ENCODE data around the gene PRR5L. TPM values are rescaled to one million over a fixed set of nuclear protein-coding genes. Genes with fewer than 3 reads are reported as not detected.
A peak's percentile ranks its signal among the peaks of the same experiment; 100 is the strongest.
"Not testable (repeated sequence)": the region's sequence is repeated elsewhere in the genome, so short reads cannot be mapped to it uniquely, and the experiment has no call there.

PRR5L gene
- total RNA-seq, 2 donors from 2014 or later: 6.4 to 12.2 TPM

DNA sequence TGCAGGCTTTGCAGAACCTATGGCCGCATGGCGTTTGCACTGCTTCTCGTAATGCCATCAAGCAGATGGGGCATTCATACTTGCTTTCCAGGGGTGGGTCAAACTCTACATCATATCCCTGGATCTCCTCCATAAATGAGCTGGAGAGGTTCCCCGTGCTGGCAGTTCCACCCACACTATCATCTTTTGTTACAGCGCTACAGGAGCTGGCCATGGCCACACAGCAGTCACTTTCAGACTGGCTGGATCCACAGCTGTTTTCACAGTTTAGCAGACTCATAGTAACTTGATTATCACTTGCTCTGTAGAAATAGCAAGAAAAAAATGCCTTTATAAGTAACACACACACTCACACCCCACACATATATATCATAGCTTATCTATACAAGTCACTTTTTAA lies 205.1 kb downstream of the PRR5L start:
- intact Hi-C loops (cut with DNase I): no loop called here
- DNase-seq (ENCODE audit: low spot score): no peak

DNA sequence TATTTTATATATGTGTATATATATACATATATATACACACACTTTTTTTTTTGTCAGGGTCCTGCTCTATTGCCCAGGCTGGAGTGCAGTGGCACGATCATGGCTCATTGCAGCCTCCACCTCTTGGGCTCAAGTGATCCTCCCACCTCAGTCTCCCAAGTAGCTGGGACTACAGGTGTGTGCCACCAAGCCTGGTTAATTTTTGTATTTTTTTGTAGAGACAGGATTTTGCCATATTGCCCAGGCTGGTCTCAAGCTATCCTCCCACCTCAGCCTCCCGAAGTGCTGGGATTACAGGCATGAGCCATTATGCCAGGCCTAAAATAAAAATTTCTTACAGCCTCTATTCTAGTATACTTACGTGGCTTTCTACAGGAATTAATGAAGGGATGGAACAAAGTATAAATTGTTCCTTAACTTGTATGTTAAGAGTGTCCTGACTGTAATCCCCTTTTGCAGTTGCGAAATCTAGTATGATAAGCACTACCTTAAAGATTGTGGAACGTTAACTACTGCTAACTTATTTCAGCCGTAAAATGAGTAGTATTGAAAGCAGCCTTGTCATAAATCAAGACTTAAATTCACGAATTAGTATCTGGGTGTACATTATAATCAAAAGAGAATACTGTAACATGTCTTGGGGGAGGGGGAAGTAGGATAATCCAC lies 211.9 kb downstream of the PRR5L start:
- intact Hi-C loops (cut with DNase I): no loop called here

DNA sequence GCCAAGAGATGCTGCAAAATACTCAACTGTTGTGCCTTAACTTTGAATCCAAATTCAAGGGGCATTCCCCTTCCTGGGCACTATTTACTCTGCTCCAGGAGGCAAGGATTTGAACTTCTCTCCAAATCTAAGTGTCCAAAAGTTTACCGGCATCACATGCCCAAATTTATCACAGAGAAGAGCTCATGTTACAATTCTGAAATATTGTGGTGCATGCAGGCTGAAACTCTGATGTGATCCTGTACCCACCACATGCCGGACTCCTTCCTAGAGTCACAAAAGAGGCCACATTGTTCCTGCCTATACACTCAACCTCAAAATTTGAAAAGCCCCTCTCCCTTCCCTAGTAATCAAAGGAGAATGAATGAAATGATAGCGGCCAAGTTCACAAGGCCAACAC lies 212.7 kb downstream of the PRR5L start:
- intact Hi-C loops (cut with DNase I): no loop called here
- DNase-seq (ENCODE audit: low spot score): no peak

More for the DNA sequence above, 211.9 kb downstream of the PRR5L start:
- no peak for DNase-seq (ENCODE audit: low spot score)

DNA sequence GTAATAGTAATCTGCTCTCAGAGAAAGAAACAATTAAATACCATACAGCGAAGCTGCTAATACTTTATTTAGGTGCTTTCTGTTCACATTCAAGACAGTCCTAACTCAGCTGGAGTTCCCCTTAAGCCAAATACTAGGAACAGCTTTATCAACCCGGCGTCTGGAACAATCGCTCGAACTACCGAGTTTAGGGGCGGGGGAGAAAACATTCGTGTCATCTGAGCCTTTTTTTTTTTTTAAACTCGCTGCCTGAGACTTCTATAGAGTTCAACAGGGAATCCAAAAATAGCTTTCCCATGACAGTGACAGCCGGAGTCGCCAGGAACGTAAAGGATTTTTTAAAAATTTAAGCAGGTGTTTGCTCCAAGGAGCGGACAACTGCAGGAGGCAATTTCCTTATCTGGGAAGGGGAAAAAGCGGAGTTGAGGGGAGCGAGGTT lies 213.1 kb downstream of the PRR5L start:
- intact Hi-C loops (cut with DNase I): no loop called here
- DNase-seq (ENCODE audit: low spot score): no peak

DNA sequence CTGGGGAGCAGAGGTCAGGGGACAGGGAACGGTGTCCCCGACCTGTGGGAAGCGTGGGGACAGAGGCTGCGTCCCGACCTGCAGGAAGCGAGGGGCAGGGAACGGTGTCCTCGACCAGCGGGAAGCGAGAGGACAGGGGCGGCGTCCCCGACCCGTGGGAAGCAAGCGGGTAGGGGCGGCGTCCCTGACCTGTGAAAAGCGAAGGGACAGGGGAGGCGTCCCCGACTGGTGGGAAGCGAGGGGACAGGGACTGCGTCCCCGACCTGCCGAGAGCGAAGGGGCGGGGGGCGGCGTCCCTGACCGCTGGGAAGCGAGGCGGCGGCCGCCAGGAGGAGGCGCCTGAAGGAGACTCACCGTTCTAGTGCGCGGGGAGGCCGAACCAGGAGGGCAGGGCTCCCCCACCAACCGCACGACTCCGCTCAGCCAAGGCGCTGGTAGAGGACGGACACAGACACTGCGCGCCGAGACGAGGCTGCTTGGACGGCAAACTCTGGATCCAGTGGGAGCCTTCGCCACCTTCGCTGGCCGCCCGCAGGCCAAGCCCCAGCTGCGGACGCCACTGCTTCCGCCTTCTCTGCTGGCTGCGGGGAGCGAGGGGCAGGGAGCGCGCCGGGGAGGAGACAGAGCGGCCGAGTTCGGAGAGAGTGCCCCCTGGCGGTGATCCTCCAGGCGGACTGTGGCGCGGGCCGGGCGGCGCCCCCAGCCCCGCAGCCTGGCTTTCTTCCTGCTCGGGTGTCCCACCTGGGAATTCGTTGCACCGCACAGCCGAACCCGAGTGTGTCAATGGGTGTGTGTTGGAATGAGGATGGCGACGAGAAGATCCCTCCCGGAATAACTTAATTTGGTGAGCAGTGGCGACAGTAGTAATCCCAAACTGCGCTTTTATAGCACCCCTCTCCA lies 213.9 kb downstream of the PRR5L start, which contains the start of gene TRAF6:
TRAF6 (minus strand) TSS at position 579 of the 900 bp plus-strand sequence. CDS start 8,757 bp downstream, outside the sequence.
- DNase-seq (ENCODE audit: low spot score): peak; percentile 97
- intact Hi-C loops (cut with DNase I): no loop called here

DNA sequence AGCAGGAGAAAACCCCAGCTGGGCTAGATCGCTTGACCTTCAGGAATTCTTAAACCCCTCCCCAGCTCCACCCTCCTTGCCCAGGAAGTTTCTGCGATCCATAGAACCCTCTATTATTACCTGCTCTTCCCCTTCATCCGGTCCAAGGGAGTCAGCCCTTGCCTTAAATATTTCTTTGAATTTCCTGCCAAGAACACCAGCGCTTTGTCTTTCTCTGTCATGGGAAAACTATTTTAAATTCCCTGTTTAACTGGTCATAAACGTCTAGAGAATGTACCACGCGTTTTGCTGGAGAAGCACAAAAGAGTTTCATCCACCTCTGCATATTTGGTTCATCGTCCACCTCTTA lies 214.5 kb downstream of the PRR5L start:
- no peak for DNase-seq (ENCODE audit: low spot score)

GRCh38 chr11:36511062-36511461 lies 215.0 kb downstream of the PRR5L start:
- DNase-seq (ENCODE audit: low spot score); intact Hi-C loops (cut with DNase I): not testable (repeated sequence)

More for the DNA sequence above, 214.5 kb downstream of the PRR5L start:
- intact Hi-C loops (cut with DNase I): no loop called here

DNA sequence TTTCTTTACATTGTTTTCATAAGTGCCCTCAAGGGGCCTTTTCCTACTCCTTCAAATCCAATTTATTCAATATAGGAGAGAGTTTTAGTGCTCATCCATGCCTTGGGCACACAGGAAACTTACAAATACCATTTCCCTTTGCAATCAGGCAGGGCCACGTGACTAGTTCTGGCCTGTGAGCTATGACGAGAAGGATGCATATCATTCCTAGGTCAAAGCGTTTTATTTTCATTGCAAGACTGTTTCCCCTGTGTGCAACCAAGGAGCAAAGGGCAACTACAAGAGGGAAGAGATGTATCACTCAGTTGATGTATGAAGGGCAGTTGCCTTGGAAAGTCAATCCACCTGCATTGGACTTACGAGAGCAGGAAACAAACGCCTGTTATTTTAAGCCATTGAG lies 215.9 kb downstream of the PRR5L start:
- DNase-seq (ENCODE audit: low spot score): no peak
- intact Hi-C loops (cut with DNase I): no loop called here

DNA sequence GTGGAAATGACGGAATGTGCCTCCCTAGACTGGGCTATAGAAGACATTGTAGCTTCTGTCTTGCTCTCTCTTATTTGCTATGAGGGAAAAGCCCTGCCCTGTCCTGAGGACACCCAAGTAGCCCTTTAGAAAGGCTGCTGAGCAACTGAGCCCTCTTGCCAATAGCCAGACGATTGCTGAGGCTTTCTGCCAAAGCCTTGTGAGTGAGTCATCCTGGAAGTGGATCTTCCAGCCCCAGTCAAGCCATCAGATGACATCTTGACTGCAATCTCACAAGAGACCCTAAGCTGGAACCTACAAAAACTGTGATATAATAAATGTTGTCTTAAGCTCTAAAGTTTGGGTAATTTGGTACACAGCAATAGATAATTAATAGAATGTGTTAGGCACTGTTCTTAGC lies 217.9 kb downstream of the PRR5L start:
- intact Hi-C loops (cut with DNase I): no loop called here
- no peak for DNase-seq (ENCODE audit: low spot score)

Other genes starting within 250 kb of the PRR5L start
- gene COMMD9, start 6.9 kb upstream of the PRR5L start, total RNA-seq: 10 to 100 TPM; 37.3 to 39.1 TPM
- 10 to 100 TPM; 13.9 to 16.0 TPM for gene TRAF6, start 214.0 kb downstream of the PRR5L start, total RNA-seq

Measured in posterior vena cava (tissue), 2 donors.